NOMO-1 treated with DMSO at 0.1 percent for 48 hours (cell line): ENCODE measurements around the gene PDZD7.

Experiments used
- DNase-seq: peaks from one replicate; lab custom pipeline; 2025; ENCODE audit not compliant: unreplicated experiment; lab: John Stamatoyannopoulos, UW

Gene PDZD7

GRCh38 chr10:101061624-101062231 lies 30.8 kb upstream of the PDZD7 start, which contains the start of gene KAZALD1:
KAZALD1 (plus strand) TSS chr10:101061989; CDS start chr10:101062593, 604 bp downstream.
- no peak for DNase-seq

- DNase-seq, result peak; percentile 88
Observed at GRCh38 chr10:101060951-101061623, 30.2 kb upstream of the PDZD7 start.

- DNase-seq, result peak; percentile 95
Observed at GRCh38 chr10:101060036-101060950, 29.4 kb upstream of the PDZD7 start.

GRCh38 chr10:101056365-101057151 lies 25.6 kb upstream of the PDZD7 start:
- no peak for DNase-seq

GRCh38 chr10:101055411-101055810 lies 24.5 kb upstream of the PDZD7 start:
- no peak for DNase-seq

GRCh38 chr10:101054876-101055275 lies 23.9 kb upstream of the PDZD7 start:
- no peak for DNase-seq

GRCh38 chr10:101054351-101054750 lies 23.4 kb upstream of the PDZD7 start:
- DNase-seq, result no peak

GRCh38 chr10:101053516-101053915 lies 22.6 kb upstream of the PDZD7 start:
- no peak for DNase-seq

GRCh38 chr10:101052285-101052684 lies 21.4 kb upstream of the PDZD7 start:
- DNase-seq, result no peak

- peak; percentile 35 for DNase-seq
Observed at GRCh38 chr10:101050208-101051069, 19.5 kb upstream of the PDZD7 start.

- DNase-seq, result no peak
Observed at GRCh38 chr10:101047961-101048892, 17.3 kb upstream of the PDZD7 start.

- no peak for DNase-seq
Observed at GRCh38 chr10:101047268-101047667, 16.3 kb upstream of the PDZD7 start.

- no peak for DNase-seq
Observed at GRCh38 chr10:101046332-101047238, 15.7 kb upstream of the PDZD7 start.

- no peak for DNase-seq
Observed at GRCh38 chr10:101044117-101044516, 13.2 kb upstream of the PDZD7 start.

- no peak for DNase-seq
Observed at GRCh38 chr10:101043363-101043707, 12.4 kb upstream of the PDZD7 start.

- DNase-seq, result peak; percentile 95
Observed at GRCh38 chr10:101042667-101043362, 11.9 kb upstream of the PDZD7 start.

GRCh38 chr10:101042118-101042517 lies 11.2 kb upstream of the PDZD7 start:
- DNase-seq, result no peak
